Muscle layer of duodenum (tissue), 2 donors: ENCODE results near the gene NEXN.

Experiments used
- H3K27ac ChIP-seq: one replicate; pipeline ENCODE4 v1.7.0; 2013; ENCODE audit warnings: mild to moderate bottlenecking, low read length
- H3K27me3 ChIP-seq: one replicate; pipeline ENCODE4 v1.7.0; 2013; ENCODE audit warnings: low read depth, mild to moderate bottlenecking, control low read depth, low read length
- H3K36me3 ChIP-seq, 2 donors: one replicate each; pipeline ENCODE4 v1.7.0; 2013; ENCODE audit warnings: low read length in 2 of 2, control low read depth in 1 of 2, mild to moderate bottlenecking in 1 of 2; ENCODE audit not compliant: insufficient read depth in 2 of 2, control insufficient read depth in 1 of 2
- H3K4me1 ChIP-seq, 2 donors: one replicate each; pipeline ENCODE4 v1.7.0; 2013; ENCODE audit warnings: low read length in 2 of 2, mild to moderate bottlenecking in 2 of 2, control low read depth in 1 of 2, moderate library complexity in 1 of 2; ENCODE audit not compliant: insufficient read depth in 2 of 2, control insufficient read depth in 1 of 2
- H3K4me3 ChIP-seq, 2 donors: one replicate each; pipeline ENCODE4 v1.7.0; 2013; ENCODE audit warnings: low read length in 2 of 2, low read depth in 1 of 2, mild to moderate bottlenecking in 1 of 2
- H3K9me3 ChIP-seq, 2 donors: one replicate each; pipeline ENCODE4 v1.7.0; 2013; ENCODE audit warnings: low read length in 2 of 2, control low read depth in 1 of 2, mild to moderate bottlenecking in 1 of 2; ENCODE audit not compliant: control insufficient read depth in 1 of 2
- donor health status: healthy.

Gene NEXN

GRCh38 chr1:77888081-77888780 is at the start of gene NEXN:
Gene NEXN (plus strand): TSS chr1:77888624. CDS start chr1:77916107, 27,483 bp downstream.
- H3K36me3 ChIP-seq = peaks cover 0 to 20% of the 10 kb centered on the region in 2 donors
- no peaks in the 10 kb centered on the region for H3K9me3 ChIP-seq
- H3K4me3 ChIP-seq = peak within 1 kb of the TSS; percentile 67 to 90
- H3K4me1 ChIP-seq = peaks cover 0 to 4% of the 10 kb centered on the region in 2 donors
- H3K27me3 ChIP-seq = no peaks in the 10 kb centered on the region
- peak within 1 kb of the TSS; percentile 95 for H3K27ac ChIP-seq

- Histone ChIP-seq H3K9me3 (no peaks in the 10 kb centered on the region), H3K27me3 (no peaks in the 10 kb centered on the region), H3K4me1 (no peaks in the 10 kb centered on the region), H3K4me3 (no peak overlapping the region), H3K36me3 (peaks cover 5% of the 10 kb centered on the region in 2 donors), H3K27ac (no peak overlapping the region)
These were observed 46.9 kb upstream of the NEXN start for GRCh38 chr1:77841574-77841973.

GRCh38 chr1:77845951-77846350 is 42.5 kb upstream of the NEXN start:
- peaks cover 0 to 4% of the 10 kb centered on the region in 2 donors for H3K4me1 ChIP-seq
- H3K4me3 ChIP-seq = no peak overlapping the region
- no peak overlapping the region for H3K27ac ChIP-seq
- no peaks in the 10 kb centered on the region for H3K9me3 ChIP-seq
- H3K36me3 ChIP-seq = peaks cover 5% of the 10 kb centered on the region in 2 donors
- H3K27me3 ChIP-seq = no peaks in the 10 kb centered on the region

GRCh38 chr1:77846966-77847365 is 41.5 kb upstream of the NEXN start:
- H3K27me3 ChIP-seq = no peaks in the 10 kb centered on the region
- H3K4me1 ChIP-seq = peaks cover 0 to 4% of the 10 kb centered on the region in 2 donors
- H3K36me3 ChIP-seq = peaks cover 5% of the 10 kb centered on the region in 2 donors
- H3K27ac ChIP-seq = no peak overlapping the region
- no peak overlapping the region for H3K4me3 ChIP-seq
- H3K9me3 ChIP-seq = no peaks in the 10 kb centered on the region

DNA sequence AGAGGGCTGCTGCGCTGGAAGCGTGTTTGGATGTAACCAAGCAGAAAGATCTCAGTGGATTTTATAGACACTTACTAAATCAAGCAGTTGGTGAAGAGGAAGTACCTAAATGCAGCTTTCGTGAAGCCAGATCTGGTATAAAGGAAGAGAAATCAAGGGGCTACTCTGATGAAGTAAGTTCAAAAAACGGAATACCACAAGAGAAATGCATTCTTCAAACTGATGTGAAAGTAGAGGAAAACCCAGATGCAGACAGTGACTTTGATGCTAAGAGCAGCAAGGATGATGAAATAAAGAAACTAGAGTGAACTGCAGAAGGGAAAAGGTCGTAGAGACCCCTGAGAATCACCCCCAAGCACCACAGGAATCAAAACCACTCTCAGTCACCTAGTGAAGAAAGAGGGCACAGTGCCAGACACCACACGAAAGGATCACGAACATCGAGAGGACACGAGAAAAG is 40.8 kb upstream of the NEXN start:
- Histone ChIP-seq H3K36me3 (peaks cover 5% of the 10 kb centered on the region in 2 donors), H3K27ac (no peak overlapping the region), H3K4me3 (no peak overlapping the region), H3K4me1 (peaks cover 0 to 4% of the 10 kb centered on the region in 2 donors), H3K9me3 (no peaks in the 10 kb centered on the region), H3K27me3 (no peaks in the 10 kb centered on the region)

GRCh38 chr1:77850082-77850481 is 38.3 kb upstream of the NEXN start:
- H3K36me3 ChIP-seq = no peaks in the 10 kb centered on the region
- no peak overlapping the region for H3K27ac ChIP-seq
- peaks cover 0 to 4% of the 10 kb centered on the region in 2 donors for H3K9me3 ChIP-seq
- H3K4me1 ChIP-seq = peaks cover 0 to 4% of the 10 kb centered on the region in 2 donors
- no peak overlapping the region for H3K4me3 ChIP-seq
- H3K27me3 ChIP-seq = no peaks in the 10 kb centered on the region

GRCh38 chr1:77857552-77857951 is 30.9 kb upstream of the NEXN start:
- Histone ChIP-seq H3K9me3 (peaks cover 0 to 7% of the 10 kb centered on the region in 2 donors), H3K27ac (no peak overlapping the region), H3K27me3 (no peaks in the 10 kb centered on the region), H3K4me1 (no peaks in the 10 kb centered on the region), H3K36me3 (no peaks in the 10 kb centered on the region), H3K4me3 (no peak overlapping the region)

DNA sequence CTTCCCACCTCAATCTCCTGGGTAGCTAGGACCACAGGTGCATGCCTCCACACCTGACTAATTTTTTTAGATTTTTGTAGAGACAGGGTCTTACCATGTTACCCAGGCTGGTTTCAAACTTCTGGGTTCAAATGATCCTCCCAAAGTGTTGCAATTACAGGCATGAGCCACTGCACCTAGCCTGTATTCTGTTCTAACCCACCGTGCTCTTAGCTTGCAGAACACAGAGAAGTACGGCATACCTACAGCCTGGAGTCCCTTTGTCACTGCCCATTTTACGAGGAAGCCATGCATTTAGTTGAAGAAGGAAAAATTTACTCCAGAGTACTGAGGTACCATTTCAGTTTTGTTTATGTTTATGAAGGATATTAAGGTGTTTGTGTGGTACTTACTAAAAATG is 29.7 kb upstream of the NEXN start:
- H3K27me3 ChIP-seq = no peaks in the 10 kb centered on the region
- no peaks in the 10 kb centered on the region for H3K4me1 ChIP-seq
- no peak overlapping the region for H3K4me3 ChIP-seq
- peaks cover 0 to 7% of the 10 kb centered on the region in 2 donors for H3K9me3 ChIP-seq
- H3K36me3 ChIP-seq = no peaks in the 10 kb centered on the region
- no peak overlapping the region for H3K27ac ChIP-seq

- no peak overlapping the region for H3K4me3 ChIP-seq
- no peaks in the 10 kb centered on the region for H3K27me3 ChIP-seq
- H3K4me1 ChIP-seq = no peaks in the 10 kb centered on the region
- no peak overlapping the region for H3K27ac ChIP-seq
- H3K9me3 ChIP-seq = peaks cover 0 to 7% of the 10 kb centered on the region in 2 donors
- H3K36me3 ChIP-seq = no peaks in the 10 kb centered on the region
These were observed 29.2 kb upstream of the NEXN start for GRCh38 chr1:77859248-77859647.

GRCh38 chr1:77866296-77866695 is 22.1 kb upstream of the NEXN start:
- no peaks in the 10 kb centered on the region for H3K9me3 ChIP-seq
- no peaks in the 10 kb centered on the region for H3K4me1 ChIP-seq
- no peak overlapping the region for H3K4me3 ChIP-seq
- no peaks in the 10 kb centered on the region for H3K27me3 ChIP-seq
- no peak overlapping the region for H3K27ac ChIP-seq
- H3K36me3 ChIP-seq = peaks cover 0 to 26% of the 10 kb centered on the region in 2 donors

GRCh38 chr1:77872645-77873044 is 15.8 kb upstream of the NEXN start:
- peaks cover 0 to 8% of the 10 kb centered on the region in 2 donors for H3K36me3 ChIP-seq
- H3K9me3 ChIP-seq = no peaks in the 10 kb centered on the region
- no peaks in the 10 kb centered on the region for H3K27me3 ChIP-seq
- H3K27ac ChIP-seq = no peak overlapping the region
- H3K4me3 ChIP-seq = no peak overlapping the region
- no peaks in the 10 kb centered on the region for H3K4me1 ChIP-seq

DNA sequence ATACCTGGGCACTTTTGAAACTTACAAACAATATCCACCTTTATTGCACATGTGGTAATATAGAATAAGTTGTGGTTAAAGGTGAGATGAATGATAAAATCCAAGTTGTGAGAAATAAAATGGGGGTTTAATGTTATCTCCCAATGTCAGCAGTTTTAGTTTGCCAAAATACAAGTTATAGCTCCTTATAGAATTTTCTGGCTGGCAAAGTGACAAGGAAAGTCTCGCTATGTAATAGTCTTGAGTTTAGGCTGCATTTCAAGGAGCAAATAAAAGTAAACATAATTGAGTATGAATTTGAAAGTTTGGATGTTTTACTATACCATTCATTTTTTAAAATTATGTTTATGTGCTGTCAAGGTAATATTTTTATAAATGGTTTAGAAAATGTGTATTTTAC is 15.0 kb upstream of the NEXN start:
- Histone ChIP-seq H3K27ac (no peak overlapping the region), H3K4me3 (no peak overlapping the region), H3K36me3 (peaks cover 0 to 1% of the 10 kb centered on the region in 2 donors), H3K4me1 (no peaks in the 10 kb centered on the region), H3K27me3 (no peaks in the 10 kb centered on the region), H3K9me3 (no peaks in the 10 kb centered on the region)
